GM19351 (cell line): ENCODE results near the gene BCL6B.

Experiments used
- ATAC-seq: cut with Tn5 transposase; IDR thresholded peaks from one replicate; pipeline ENCODE4 v1.9.1; 2021; ENCODE audit warnings: mild to moderate bottlenecking, moderate library complexity; ENCODE audit not compliant: unreplicated experiment

The BCL6B gene

DNA sequence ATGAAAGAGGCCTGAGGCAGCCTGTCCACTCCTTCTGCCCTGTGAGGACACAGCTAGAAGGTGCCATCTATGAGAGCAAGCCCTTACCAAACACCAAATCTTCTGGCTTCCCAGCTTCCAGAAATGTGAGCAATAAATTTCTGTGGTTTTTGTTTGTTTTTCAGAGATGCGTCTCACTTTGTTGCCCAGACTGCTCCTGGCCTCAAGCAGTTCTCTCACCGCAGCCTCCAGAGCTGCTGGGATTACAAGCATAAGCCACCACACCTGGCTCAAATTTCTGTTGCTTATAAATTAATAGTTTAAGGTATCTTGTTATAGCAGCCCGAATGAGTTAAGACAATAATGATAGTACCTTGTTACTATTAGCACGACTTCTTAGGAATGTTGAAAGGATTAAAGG lies 33.5 kb downstream of the BCL6B start:
- ATAC-seq, result no peak

- ATAC-seq, result no peak
Measured at GRCh38 chr17:7058831-7059447, 36.1 kb downstream of the BCL6B start.

GRCh38 chr17:7060165-7060891 lies 37.5 kb downstream of the BCL6B start:
- ATAC-seq, result no peak

DNA sequence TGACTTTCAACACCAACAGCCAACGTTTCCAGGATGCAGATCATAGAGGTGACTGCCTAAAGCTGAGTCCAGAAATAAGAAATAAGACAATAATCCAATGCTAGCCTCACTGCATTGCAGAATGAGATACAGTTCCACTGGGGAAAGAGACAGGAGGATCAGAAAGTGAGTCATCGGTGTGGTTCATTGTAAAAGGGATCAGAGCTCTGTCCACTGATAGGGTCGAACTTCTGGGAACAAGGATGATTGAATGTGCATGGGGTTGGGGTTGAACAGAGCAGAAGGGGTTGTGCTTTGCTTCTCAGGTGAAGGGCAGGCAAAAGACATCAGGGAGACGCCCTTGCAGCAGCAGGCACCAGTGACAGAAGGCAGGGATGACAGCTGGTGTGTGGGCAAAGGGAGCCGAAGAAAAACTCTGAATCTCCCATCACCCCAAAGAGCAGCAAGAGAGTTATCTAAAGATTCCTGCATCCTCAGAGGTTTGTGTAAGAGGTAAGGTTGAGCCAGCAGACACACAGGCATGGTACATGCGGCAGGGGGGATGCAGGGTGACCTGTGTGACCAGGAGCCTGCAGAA lies 40.8 kb downstream of the BCL6B start:
- ATAC-seq, result no peak

DNA sequence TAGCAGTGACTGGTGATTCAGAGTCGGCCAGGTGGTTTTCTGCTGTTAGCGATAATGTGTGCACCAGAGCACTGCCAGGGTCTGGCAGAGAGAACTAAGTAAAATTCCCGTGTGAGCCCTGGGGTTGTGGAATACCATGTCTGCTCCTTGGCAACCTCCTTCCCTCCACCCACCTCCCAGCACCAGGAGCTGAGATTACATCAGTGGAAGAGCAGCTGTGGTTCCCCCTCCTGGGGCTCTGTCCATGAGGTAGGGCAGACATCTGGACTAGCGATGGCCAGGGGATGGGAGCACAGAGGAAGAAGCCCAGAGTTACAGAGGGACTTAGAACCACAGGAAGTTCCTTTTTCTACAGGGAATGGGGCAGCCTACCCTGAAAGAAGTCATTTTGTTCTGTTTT lies 41.4 kb downstream of the BCL6B start:
- no peak for ATAC-seq

- ATAC-seq, result no peak
Measured at GRCh38 chr17:7067198-7067597, 44.3 kb downstream of the BCL6B start.

DNA sequence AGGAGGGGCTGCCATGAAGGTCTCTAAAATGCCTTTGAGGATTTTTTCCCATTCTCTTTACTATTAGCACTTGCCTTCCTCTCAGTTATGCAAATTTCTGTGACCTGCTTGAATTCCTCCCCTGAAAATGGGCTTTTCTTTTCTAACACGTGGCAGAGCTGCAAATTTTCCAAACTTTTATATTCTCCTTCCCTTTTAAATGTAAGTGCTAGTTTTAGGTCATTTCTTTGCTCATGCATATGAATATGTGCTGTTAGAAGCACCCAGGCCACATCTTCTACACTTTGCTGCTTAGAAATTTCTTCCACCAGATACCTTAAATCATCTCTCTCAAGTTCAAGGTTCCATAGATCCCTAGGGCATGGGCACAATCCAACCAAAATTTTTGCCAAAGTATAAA lies 45.4 kb downstream of the BCL6B start:
- ATAC-seq, result no peak

DNA sequence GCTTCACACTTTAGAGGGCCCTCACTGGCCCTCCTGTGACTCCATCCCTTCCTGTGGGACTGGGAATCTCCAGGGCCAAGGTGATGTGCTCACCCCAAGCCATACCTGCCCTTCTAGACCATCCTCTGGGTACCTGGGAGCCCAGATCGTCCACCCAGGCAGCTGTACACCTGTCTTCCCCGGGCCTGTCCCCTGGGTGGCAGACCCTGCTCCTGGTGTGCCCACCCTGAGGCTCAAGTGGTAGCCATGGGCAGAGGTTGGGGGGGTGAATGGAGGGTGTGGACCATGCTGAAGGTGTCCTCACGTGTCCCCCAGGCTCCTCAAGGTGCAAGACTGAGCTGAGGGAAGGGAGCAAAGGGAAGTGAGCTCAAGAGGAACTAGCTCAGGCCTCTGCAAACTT lies 47.9 kb downstream of the BCL6B start:
- no peak for ATAC-seq

DNA sequence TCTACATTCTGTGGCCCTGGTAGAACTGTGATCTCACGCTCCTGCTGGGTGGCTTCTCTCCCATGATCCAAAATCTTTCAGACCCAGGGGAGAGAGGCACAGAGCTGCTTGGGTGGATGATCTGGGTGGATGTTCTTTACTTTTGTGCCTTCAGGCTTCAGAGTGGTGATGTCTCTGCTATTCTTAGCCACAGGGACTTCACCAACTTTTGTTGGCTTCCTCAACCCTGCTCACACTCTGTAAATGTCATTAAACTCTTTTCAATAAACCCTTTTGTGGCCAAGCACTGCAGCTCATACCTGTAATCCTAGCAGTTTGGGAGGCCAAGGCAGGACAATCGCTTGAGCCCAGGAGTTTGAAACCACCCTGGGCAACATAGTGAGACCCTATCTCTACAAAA lies 49.6 kb downstream of the BCL6B start:
- ATAC-seq, result no peak

DNA sequence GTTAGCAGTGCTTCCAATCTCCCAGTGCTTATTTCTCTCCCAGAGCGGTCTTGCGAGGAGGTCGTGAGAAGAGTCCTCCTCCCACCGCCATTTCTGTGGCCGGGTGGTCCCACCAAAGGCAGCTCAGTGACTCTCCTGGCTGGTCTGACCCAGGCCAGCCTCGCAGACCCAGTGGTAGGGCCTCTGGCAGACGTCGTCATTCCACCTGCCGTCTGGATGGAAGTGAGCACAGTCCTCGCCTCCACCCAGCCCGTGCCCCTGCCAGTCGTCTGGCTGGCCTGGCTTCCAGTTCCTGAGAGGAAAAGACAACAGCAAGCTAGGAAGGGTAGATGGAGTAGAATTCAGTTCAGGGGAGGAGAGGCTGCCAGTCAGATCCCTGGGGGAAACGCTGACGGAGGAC lies 52.1 kb downstream of the BCL6B start:
- no peak for ATAC-seq

DNA sequence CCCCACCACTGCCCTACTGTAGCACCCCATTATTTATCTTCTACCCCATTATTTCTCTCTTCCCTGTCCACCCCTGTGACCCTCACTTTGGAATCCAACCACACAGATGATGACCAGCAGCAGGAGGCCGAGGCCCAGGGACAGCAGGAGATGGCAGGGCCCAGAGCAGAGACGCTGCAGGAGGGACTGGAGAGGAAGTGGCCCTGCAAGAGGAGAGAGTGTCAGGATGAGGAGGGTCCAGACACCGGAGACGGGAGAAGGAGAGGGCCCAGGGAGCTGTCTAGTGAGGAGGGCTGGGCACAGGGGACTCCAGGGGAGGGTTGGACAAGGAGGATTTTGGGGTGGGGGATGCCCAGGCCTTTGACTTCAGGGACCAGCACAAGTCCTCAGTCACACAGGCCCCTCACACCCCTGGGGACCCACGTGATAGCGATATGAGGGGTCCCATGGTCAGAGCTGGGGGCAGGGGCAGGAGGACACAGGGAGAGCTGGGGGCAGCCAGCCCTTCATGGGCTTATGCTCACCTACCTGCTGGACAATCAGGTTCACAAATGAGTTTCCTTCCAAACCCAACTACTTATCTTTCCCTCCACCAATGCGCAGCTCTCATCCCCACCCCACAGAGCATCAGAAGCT lies 55.2 kb downstream of the BCL6B start:
- no peak for ATAC-seq

DNA sequence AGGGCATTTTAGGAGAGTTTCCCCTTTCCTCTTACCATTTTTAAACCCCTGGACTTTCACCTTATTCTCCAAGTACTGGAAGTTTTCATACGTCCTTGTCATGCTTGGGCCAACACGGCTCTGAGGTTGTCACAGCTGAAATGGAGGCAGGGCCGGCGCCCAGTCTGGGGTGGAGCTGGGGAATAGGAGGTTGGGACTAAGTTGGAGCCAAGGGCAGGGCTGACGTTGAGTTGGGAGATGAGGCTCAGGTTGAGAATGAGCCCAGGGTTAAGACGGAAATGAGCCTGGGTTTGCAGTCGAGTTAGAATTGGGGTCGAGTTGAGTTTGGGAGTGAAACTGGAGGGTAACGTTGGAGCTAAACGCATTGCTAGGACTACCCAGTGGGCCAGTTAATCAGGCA lies 55.9 kb downstream of the BCL6B start:
- ATAC-seq, result no peak
